GDM1 (cell line): ENCODE measurements around the gene PTPN13.

Experiments
- DNase-seq: peaks from one replicate; lab custom pipeline; 2025; lab: John Stamatoyannopoulos, UW

Gene PTPN13

GRCh38 chr4:86593688-86594558, at the start of gene PTPN13:
TSS of gene PTPN13 (plus strand) at chr4:86594315. CDS start at chr4:86635257, 40,942 bp downstream.
- peak; percentile 88 for DNase-seq

GRCh38 chr4:86547140-86547539, 47.0 kb upstream of the PTPN13 start:
- no peak for DNase-seq

GRCh38 chr4:86549163-86549788, 44.8 kb upstream of the PTPN13 start:
- DNase-seq, result no peak

GRCh38 chr4:86551387-86551786, 42.7 kb upstream of the PTPN13 start:
- no peak for DNase-seq

GRCh38 chr4:86554646-86555045, 39.5 kb upstream of the PTPN13 start:
- peak; percentile 2 for DNase-seq

- no peak for DNase-seq
These were observed 37.2 kb upstream of the PTPN13 start for GRCh38 chr4:86556791-86557415.

- DNase-seq, result no peak
These were observed 36.6 kb upstream of the PTPN13 start for GRCh38 chr4:86557526-86557925.

- DNase-seq, result no peak
These were observed 35.9 kb upstream of the PTPN13 start for GRCh38 chr4:86558258-86558657.

GRCh38 chr4:86558797-86559196, 35.3 kb upstream of the PTPN13 start:
- no peak for DNase-seq

GRCh38 chr4:86560447-86560846, 33.7 kb upstream of the PTPN13 start:
- DNase-seq, result no peak

- DNase-seq, result no peak
These were observed 32.9 kb upstream of the PTPN13 start for GRCh38 chr4:86561256-86561655.

GRCh38 chr4:86563416-86563815, 30.7 kb upstream of the PTPN13 start:
- DNase-seq, result no peak

GRCh38 chr4:86564795-86565194, 29.3 kb upstream of the PTPN13 start:
- DNase-seq, result peak; percentile 75

- peak; percentile 55 for DNase-seq
These were observed 28.5 kb upstream of the PTPN13 start for GRCh38 chr4:86565651-86566050.

GRCh38 chr4:86569103-86569870, 24.8 kb upstream of the PTPN13 start:
- DNase-seq, result no peak

GRCh38 chr4:86579941-86580340, 14.2 kb upstream of the PTPN13 start:
- no peak for DNase-seq

GRCh38 chr4:86582410-86582809, 11.7 kb upstream of the PTPN13 start:
- no peak for DNase-seq

- DNase-seq, result no peak
These were observed 7.9 kb upstream of the PTPN13 start for GRCh38 chr4:86586160-86586572.

GRCh38 chr4:86586626-86587380, 7.3 kb upstream of the PTPN13 start:
- no peak for DNase-seq

GRCh38 chr4:86587381-86588140, 6.6 kb upstream of the PTPN13 start:
- DNase-seq, result no peak
